ENCODE data around the gene PRRT3. TPM values are rescaled to one million over a fixed set of nuclear protein-coding genes. Genes with fewer than 3 reads are reported as not detected.
A peak's percentile ranks its signal among the peaks of the same experiment; 100 is the strongest.
"Not testable (repeated sequence)": the region's sequence is repeated elsewhere in the genome, so short reads cannot be mapped to it uniquely, and the experiment has no call there.

Gene PRRT3
- total RNA-seq, 2 experiments from 2014 or later, result 8.1 to 9.7 TPM

GRCh38 chr3:9897408-9898372 lies 54.5 kb downstream of the PRRT3 start:
- CTCF ChIA-PET, result interaction anchor here (1.0 kb wide), 1 partner anchor 15 kb away, joined by 3 read pairs; no protein-coding TSS in a partner anchor
- DNase-seq (no peak), ATAC-seq (no peak)
- intact Hi-C loops (cut with DNase I, micrococcal nuclease), result no loop called here
- POLR2A ChIA-PET, result no interaction called here
- peaks cover 3% of the 10 kb centered on the region for H3K9me3 Mint-ChIP-seq (ENCODE audit: low read depth)
- H3K36me3 Mint-ChIP-seq (ENCODE audit: low read depth), result peaks cover 25% of the 10 kb centered on the region
- H3K4me1 Mint-ChIP-seq, result peaks cover 63% of the 10 kb centered on the region
- H3K27ac Mint-ChIP-seq, result peak overlapping the region; percentile 42
- H3K4me3 Mint-ChIP-seq, result no peak overlapping the region
- no peaks in the 10 kb centered on the region for H3K27me3 Mint-ChIP-seq

DNA sequence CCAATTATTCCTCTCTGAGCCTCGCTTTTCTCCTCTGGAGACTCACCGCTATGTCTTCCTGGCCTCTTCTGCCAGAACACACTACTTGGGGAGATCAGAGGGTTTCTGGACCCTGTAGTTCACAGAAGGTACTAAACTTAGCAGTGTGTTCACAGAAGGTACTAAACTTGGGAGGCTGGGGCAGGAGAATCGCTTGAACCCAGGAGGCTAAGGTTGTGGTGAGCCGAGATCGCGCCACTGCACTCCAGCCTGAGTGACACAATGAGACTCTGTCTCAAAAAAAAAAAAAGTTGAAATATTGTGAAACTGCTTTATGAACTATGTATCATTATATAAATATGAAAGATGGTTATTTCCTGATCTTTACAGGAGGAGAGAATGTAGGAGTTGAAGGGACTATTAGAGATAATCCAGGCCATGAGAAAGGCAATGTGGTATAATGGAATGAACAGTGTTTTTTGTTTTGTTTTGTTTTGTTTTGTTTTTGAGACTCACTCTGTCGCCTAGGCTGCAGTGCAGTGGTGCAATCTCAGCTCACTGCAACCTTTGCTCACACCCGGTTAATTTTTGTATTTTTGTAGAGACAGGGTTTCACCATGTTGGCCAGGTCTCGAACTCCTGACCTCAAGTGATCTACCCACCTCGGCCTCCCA lies 55.3 kb downstream of the PRRT3 start:
- DNase-seq; H3K27me3 Mint-ChIP-seq; CTCF ChIA-PET; POLR2A ChIA-PET; intact Hi-C loops (cut with DNase I, micrococcal nuclease); ATAC-seq; H3K9me3 Mint-ChIP-seq (ENCODE audit: low read depth); H3K4me3 Mint-ChIP-seq: not testable (repeated sequence)
- H3K27ac Mint-ChIP-seq, result peak overlapping the region; percentile 42
- H3K4me1 Mint-ChIP-seq, result peaks cover 63% of the 10 kb centered on the region
- H3K36me3 Mint-ChIP-seq (ENCODE audit: low read depth), result peaks cover 33% of the 10 kb centered on the region

DNA sequence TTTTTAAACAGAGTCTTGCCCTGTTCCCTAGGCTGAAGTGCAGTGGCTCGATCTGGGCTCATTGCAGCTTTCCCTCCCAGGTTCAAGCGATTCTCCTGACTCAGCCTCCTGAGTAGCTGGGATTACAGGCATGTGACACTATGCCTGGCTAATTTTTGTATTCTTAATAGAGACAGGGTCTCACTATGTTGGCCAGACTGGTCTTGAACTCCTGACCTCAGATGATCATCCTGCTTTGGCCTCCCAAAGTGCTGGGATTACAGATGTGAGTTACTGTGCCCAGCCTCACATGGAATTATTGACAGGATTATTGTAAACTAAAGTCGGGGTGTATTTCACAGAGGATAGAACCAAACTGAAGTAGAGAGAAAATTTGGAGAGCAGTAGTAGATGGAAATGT lies 56.5 kb downstream of the PRRT3 start:
- CTCF ChIA-PET, result interaction anchor here (3.1 kb wide), 1 partner anchor 36 kb away, joined by 17 read pairs; no protein-coding TSS in a partner anchor
- H3K27me3 Mint-ChIP-seq; H3K9me3 Mint-ChIP-seq (ENCODE audit: low read depth); H3K4me3 Mint-ChIP-seq; H3K27ac Mint-ChIP-seq; ATAC-seq; POLR2A ChIA-PET; DNase-seq; intact Hi-C loops (cut with DNase I, micrococcal nuclease): not testable (repeated sequence)
- H3K36me3 Mint-ChIP-seq (ENCODE audit: low read depth), result peaks cover 40% of the 10 kb centered on the region
- H3K4me1 Mint-ChIP-seq, result peaks cover 59% of the 10 kb centered on the region

Other genes starting within 250 kb of the PRRT3 start
- under 1 TPM; 0.14 to 0.30 TPM for gene CPNE9, start 248.6 kb downstream of the PRRT3 start, total RNA-seq
- gene BRPF1, start 220.7 kb downstream of the PRRT3 start, total RNA-seq, result 10 to 100 TPM; 23.3 to 25.9 TPM
- gene OGG1, start 202.5 kb downstream of the PRRT3 start, total RNA-seq, result 10 to 100 TPM; 36.4 to 61.6 TPM
- 10 to 100 TPM; 48.4 to 53.1 TPM for gene CAMK1, start 182.5 kb downstream of the PRRT3 start, total RNA-seq
- 10 to 100 TPM; 80.7 to 96.4 TPM for gene TADA3, start 159.9 kb downstream of the PRRT3 start, total RNA-seq
- gene ARPC4, start 159.3 kb downstream of the PRRT3 start, total RNA-seq, result 100 to 1,000 TPM; 164 to 231 TPM
- 10 to 100 TPM; 47.5 to 49.8 TPM for gene TTLL3, start 142.1 kb downstream of the PRRT3 start, total RNA-seq
- gene RPUSD3, start 108.4 kb downstream of the PRRT3 start, total RNA-seq, result 10 to 100 TPM; 79.2 to 81.5 TPM
- gene CIDEC, start 72.2 kb downstream of the PRRT3 start, total RNA-seq, result not detected
- 10 to 100 TPM; 27.1 to 33.0 TPM for gene JAGN1, start 61.8 kb downstream of the PRRT3 start, total RNA-seq
- gene IL17RE, start 49.6 kb downstream of the PRRT3 start, total RNA-seq, result 1 to 10 TPM; 2.3 to 3.1 TPM
- under 1 TPM; 0.25 to 0.50 TPM for gene IL17RC, start 35.3 kb downstream of the PRRT3 start, total RNA-seq
- 10 to 100 TPM; 12.6 to 14.7 TPM for gene CRELD1, start 18.6 kb downstream of the PRRT3 start, total RNA-seq
- 10 to 100 TPM; 37.2 to 38.4 TPM for gene EMC3, start 34.4 kb upstream of the PRRT3 start, total RNA-seq
- gene FANCD2, start 74.0 kb upstream of the PRRT3 start, total RNA-seq, result 10 to 100 TPM; 86.4 to 87.7 TPM
- not detected for gene FANCD2OS, start 155.8 kb upstream of the PRRT3 start, total RNA-seq
- 10 to 100 TPM; 83.4 to 86.6 TPM for gene BRK1, start 163.3 kb upstream of the PRRT3 start, total RNA-seq
- 10 to 100 TPM; 49.8 to 52.4 TPM for gene VHL, start 189.4 kb upstream of the PRRT3 start, total RNA-seq
- 1 to 10 TPM; 3.9 to 4.0 TPM for gene IRAK2, start 212.5 kb upstream of the PRRT3 start, total RNA-seq

Data from activated CD4-positive, alpha-beta T cell treated with anti-CD3 and anti-CD28 coated beads for 36 hours (primary cell).